Amniotic stem cell (primary cell): ENCODE data around the gene GALNT1.

ENCODE experiments used
- DNase-seq: peaks from one replicate; lab custom pipeline; 2025; lab: John Stamatoyannopoulos, UW

Gene GALNT1

GRCh38 chr18:35582899-35583558 is 1.5 kb downstream of the GALNT1 start:
- DNase-seq: no peak

GRCh38 chr18:35584735-35585134 is 3.2 kb downstream of the GALNT1 start:
- DNase-seq: no peak

- no peak for DNase-seq
Observed at GRCh38 chr18:35585608-35586007, 4.1 kb downstream of the GALNT1 start.

- DNase-seq: no peak
Observed at GRCh38 chr18:35588122-35588521, 6.6 kb downstream of the GALNT1 start.

- no peak for DNase-seq
Observed at GRCh38 chr18:35588995-35589394, 7.5 kb downstream of the GALNT1 start.

- no peak for DNase-seq
Observed at GRCh38 chr18:35589546-35589945, 8.0 kb downstream of the GALNT1 start.

GRCh38 chr18:35590935-35591334 is 9.4 kb downstream of the GALNT1 start:
- no peak for DNase-seq

- no peak for DNase-seq
Observed at GRCh38 chr18:35592298-35592697, 10.8 kb downstream of the GALNT1 start.

GRCh38 chr18:35593859-35594258 is 12.3 kb downstream of the GALNT1 start:
- no peak for DNase-seq

- no peak for DNase-seq
Observed at GRCh38 chr18:35597758-35598157, 16.2 kb downstream of the GALNT1 start.

- DNase-seq: no peak
Observed at GRCh38 chr18:35602193-35602820, 20.8 kb downstream of the GALNT1 start.

- no peak for DNase-seq
Observed at GRCh38 chr18:35603008-35603407, 21.5 kb downstream of the GALNT1 start.

GRCh38 chr18:35603528-35603927 is 22.0 kb downstream of the GALNT1 start:
- DNase-seq: no peak

GRCh38 chr18:35604369-35604768 is 22.8 kb downstream of the GALNT1 start:
- no peak for DNase-seq

GRCh38 chr18:35605686-35606417 is 24.3 kb downstream of the GALNT1 start:
- no peak for DNase-seq

- DNase-seq: no peak
Observed at GRCh38 chr18:35609236-35609635, 27.7 kb downstream of the GALNT1 start.

- DNase-seq: no peak
Observed at GRCh38 chr18:35610089-35610488, 28.5 kb downstream of the GALNT1 start.

GRCh38 chr18:35610724-35611123 is 29.2 kb downstream of the GALNT1 start:
- no peak for DNase-seq

- DNase-seq: no peak
Observed at GRCh38 chr18:35611518-35611917, 30.0 kb downstream of the GALNT1 start.

- DNase-seq: no peak
Observed at GRCh38 chr18:35616074-35616473, 34.5 kb downstream of the GALNT1 start.

- DNase-seq: peak; percentile 67
Observed at GRCh38 chr18:35616664-35617423, 35.3 kb downstream of the GALNT1 start.

- DNase-seq: no peak
Observed at GRCh38 chr18:35617865-35618264, 36.3 kb downstream of the GALNT1 start.

- DNase-seq: no peak
Observed at GRCh38 chr18:35618289-35618688, 36.7 kb downstream of the GALNT1 start.
